GM23338 (cell line): Measurements from ENCODE around the gene RND3. TPM values are rescaled to one million over a fixed set of nuclear protein-coding genes. Genes with fewer than 3 reads are reported as not detected.

ENCODE experiments used
- ATAC-seq: fragments of 200-7000 bp; cut with Tn5 transposase; 3 replicates; pipeline ENCODE4 v1.9.1; 2020
- DNase-seq: peaks from one replicate; pipeline ENCODE4 v3.0.0-alpha.2; 2015; ENCODE audit warnings: low spot score
- H2AFZ ChIP-seq: fragments of 200-600 bp; sonication (generic); 2 replicates; pipeline ENCODE4 v1.8.0; 2016; ENCODE audit warnings: antibody characterized with exemption, mild to moderate bottlenecking, moderate library complexity
- H3F3A ChIP-seq: fragments of 200-600 bp; sonication (generic); replicated peaks from 2 replicates; pipeline ENCODE4 v1.8.0; 2017; ENCODE audit warnings: antibody characterized with exemption, mixed run types, low read depth
- H3K27ac ChIP-seq: fragments of 200-600 bp; sonication (generic); 2 replicates; pipeline ENCODE4 v1.6.1; 2016; ENCODE audit warnings: low read depth
- H3K27me3 ChIP-seq: fragments of 200-600 bp; sonication (generic); 2 replicates; pipeline ENCODE4 v1.8.0; 2016; ENCODE audit warnings: mild to moderate bottlenecking, mixed run types, moderate library complexity; ENCODE audit not compliant: insufficient read depth
- H3K36me3 ChIP-seq: fragments of 200-600 bp; sonication (generic); 2 replicates; pipeline ENCODE4 v1.8.0; 2016; ENCODE audit warnings: mild to moderate bottlenecking; ENCODE audit not compliant: insufficient read depth
- H3K4me1 ChIP-seq: fragments of 200-600 bp; sonication (generic); 2 replicates; pipeline ENCODE4 v1.8.0; 2016; ENCODE audit warnings: mild to moderate bottlenecking, moderate library complexity; ENCODE audit not compliant: insufficient read depth
- H3K4me2 ChIP-seq: fragments of 200-600 bp; sonication (generic); 2 replicates; pipeline ENCODE4 v1.7.1; 2017; ENCODE audit warnings: mixed run types
- H3K4me3 ChIP-seq: fragments of 200-600 bp; sonication (generic); 2 replicates; pipeline ENCODE4 v1.6.1; 2016; ENCODE audit warnings: mixed run types
- H3K79me2 ChIP-seq: fragments of 200-600 bp; sonication (generic); replicated peaks from 2 replicates; pipeline ENCODE4 v1.8.0; 2017; ENCODE audit warnings: mild to moderate bottlenecking; ENCODE audit not compliant: insufficient read depth
- H3K9me2 ChIP-seq: fragments of 200-600 bp; sonication (generic); 2 replicates; pipeline ENCODE4 v1.8.0; 2017; ENCODE audit not compliant: insufficient read depth
- H4K20me1 ChIP-seq: fragments of 200-600 bp; sonication (generic); replicated peaks from 2 replicates; pipeline ENCODE4 v1.8.0; 2017; ENCODE audit warnings: mild to moderate bottlenecking; ENCODE audit not compliant: insufficient read depth
- H3K27ac Mint-ChIP-seq: 2 replicates; pipeline ENCODE4 v1.8.0; 2020; ENCODE audit warnings: inconsistent platforms, mild to moderate bottlenecking, moderate library complexity, mixed read lengths
- H3K27me3 Mint-ChIP-seq: 3 replicates; pipeline ENCODE4 v1.8.0; 2022; ENCODE audit warnings: low read depth, mild to moderate bottlenecking, moderate library complexity, mixed read lengths, inconsistent platforms; ENCODE audit not compliant: insufficient read depth, poor library complexity
- H3K36me3 Mint-ChIP-seq: 3 replicates; pipeline ENCODE4 v1.8.0; 2021; ENCODE audit warnings: low read depth, mild to moderate bottlenecking, inconsistent platforms, moderate library complexity, mixed read lengths
- H3K4me1 Mint-ChIP-seq: 3 replicates; pipeline ENCODE4 v1.8.0; 2020; ENCODE audit warnings: mild to moderate bottlenecking, inconsistent platforms, mixed read lengths
- H3K4me3 Mint-ChIP-seq: 3 replicates; pipeline ENCODE4 v1.8.0; 2021; ENCODE audit warnings: moderate library complexity, mild to moderate bottlenecking, inconsistent platforms, mixed read lengths
- H3K9me3 Mint-ChIP-seq: 3 replicates; pipeline ENCODE4 v1.8.0; 2020; ENCODE audit warnings: moderate library complexity, mild to moderate bottlenecking, inconsistent platforms, mixed read lengths
- CREB1 ChIP-seq: fragments of 250-450 bp; sonication (Bioruptor Pico); IDR thresholded peaks from 2 replicates; pipeline ENCODE4 v1.5.0; 2020; ENCODE audit warnings: low read depth, mild to moderate bottlenecking, moderate library complexity
- ETS1 ChIP-seq: IDR thresholded peaks from 2 replicates; pipeline ENCODE4 v1.6.1; 2016; ENCODE audit warnings: antibody characterized with exemption
- EZH2 ChIP-seq: fragments of 200-600 bp; sonication (generic); IDR thresholded peaks from one replicate; pipeline ENCODE4 v1.8.0; 2017; ENCODE audit warnings: antibody characterized with exemption, mild to moderate bottlenecking, low read depth; ENCODE audit not compliant: unreplicated experiment
- EZH2phosphoT487 ChIP-seq: fragments of 200-600 bp; sonication (generic); IDR thresholded peaks from one replicate; pipeline ENCODE4 v1.8.1; 2018; ENCODE audit warnings: antibody characterized with exemption; ENCODE audit not compliant: unreplicated experiment
- JUNB ChIP-seq: IDR thresholded peaks from one replicate; pipeline ENCODE4 v1.6.1; 2016; ENCODE audit warnings: antibody characterized with exemption; ENCODE audit not compliant: unreplicated experiment
- POLR2AphosphoS5 ChIP-seq: IDR thresholded peaks from 2 replicates; pipeline ENCODE4 v1.6.1; 2016; ENCODE audit warnings: antibody characterized with exemption, low read depth
- REST ChIP-seq: IDR thresholded peaks from one replicate; pipeline ENCODE4 v1.6.1; 2018; ENCODE audit warnings: antibody characterized with exemption; ENCODE audit not compliant: unreplicated experiment
- STAT1 ChIP-seq: IDR thresholded peaks from one replicate; pipeline ENCODE4 v1.6.1; 2016; ENCODE audit warnings: antibody characterized with exemption; ENCODE audit not compliant: unreplicated experiment
- ZNF114 ChIP-seq: fragments of 250-450 bp; sonication (Bioruptor Pico); IDR thresholded peaks from 2 replicates; pipeline ENCODE4 v1.5.0; 2020; ENCODE audit warnings: mild to moderate bottlenecking, moderate library complexity
- polyA plus RNA-seq: library from polyadenylated mRNA; unstranded; fragments of >200 nt; fragmentation: Nextera tagmentation; extraction: Ambion mirVana; gene quantifications from 2 replicates; pipeline ENCODE4 v1.2.1, GENCODE V29; 2016
- total RNA-seq: library from RNA; depleted of rRNA; stranded (reverse); fragments of >200 nt; shearing (Covaris generic); gene quantifications from 2 replicates; pipeline ENCODE4 v1.2.3, GENCODE V29; 2014
- TF ChIP-seq, protein P1 (sequence below): fragments of 250-450 bp; sonication (Bioruptor Pico); IDR thresholded peaks from 2 replicates; pipeline ENCODE4 v1.5.0; 2020; ENCODE audit warnings: mild to moderate bottlenecking, moderate library complexity
- TF ChIP-seq, protein P2 (sequence below), 2 experiments: fragments of 200-600 bp in 1 of 2; sonication (generic) in 1 of 2; conservative IDR thresholded peaks; 2 replicates each; pipeline versions ENCODE4 v1.5.1 to v1.6.1; 2016 to 2017; ENCODE audit warnings: antibody characterized with exemption in 2 of 2, low read depth in 2 of 2, mild to moderate bottlenecking in 2 of 2, moderate library complexity in 1 of 2

RND3 gene
- total and polyA plus RNA-seq, 2 experiments from 2014 or later, result 48.2 to 55.3 TPM

DNA sequence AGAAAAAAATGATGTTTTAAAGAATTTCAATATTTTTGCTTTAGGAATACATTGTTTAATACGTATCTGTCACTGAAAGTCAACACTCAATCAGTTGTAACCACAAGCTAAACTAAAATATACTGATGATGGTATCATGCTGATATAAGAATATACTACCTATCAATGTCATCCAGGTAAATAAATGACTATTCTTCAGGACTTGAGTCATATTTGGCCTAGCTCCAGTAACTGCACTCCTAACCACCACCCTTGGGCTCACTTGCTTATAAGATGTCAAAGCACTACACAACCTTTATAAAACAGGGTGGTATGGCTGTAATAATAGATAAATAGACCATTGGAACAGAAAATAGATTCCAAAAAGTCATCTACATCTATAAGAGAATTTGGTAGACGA is 48.8 kb downstream of the RND3 start:
- Histone ChIP-seq H3K79me2 (no peaks in the 10 kb centered on the region), H3K4me3 (no peak overlapping the region), H3K27ac (no peak overlapping the region), H3K36me3 (no peaks in the 10 kb centered on the region), H3K4me1 (no peaks in the 10 kb centered on the region), H4K20me1 (no peaks in the 10 kb centered on the region), H2AFZ (no peak overlapping the region), H3K27me3 (no peaks in the 10 kb centered on the region), H3F3A (no peaks in the 10 kb centered on the region), H3K9me2 (peaks cover 9% of the 10 kb centered on the region; the same call in 1 of the 2 replicates), H3K4me2 (no peak overlapping the region)
- ATAC-seq, result no peak
- H3K27me3 Mint-ChIP-seq, result no peaks in the 10 kb centered on the region
- H3K27ac Mint-ChIP-seq, result no peak overlapping the region
- TF ChIP-seq POLR2AphosphoS5 (no peak), EZH2 (no peak), STAT1 (no peak), JUNB (no peak), REST (no peak), CREB1 (no peak), ZNF114 (CRISPR knock-in tag) (no peak), ETS1 (no peak), EZH2phosphoT487 (no peak)
- TF ChIP-seq, protein P1, sequence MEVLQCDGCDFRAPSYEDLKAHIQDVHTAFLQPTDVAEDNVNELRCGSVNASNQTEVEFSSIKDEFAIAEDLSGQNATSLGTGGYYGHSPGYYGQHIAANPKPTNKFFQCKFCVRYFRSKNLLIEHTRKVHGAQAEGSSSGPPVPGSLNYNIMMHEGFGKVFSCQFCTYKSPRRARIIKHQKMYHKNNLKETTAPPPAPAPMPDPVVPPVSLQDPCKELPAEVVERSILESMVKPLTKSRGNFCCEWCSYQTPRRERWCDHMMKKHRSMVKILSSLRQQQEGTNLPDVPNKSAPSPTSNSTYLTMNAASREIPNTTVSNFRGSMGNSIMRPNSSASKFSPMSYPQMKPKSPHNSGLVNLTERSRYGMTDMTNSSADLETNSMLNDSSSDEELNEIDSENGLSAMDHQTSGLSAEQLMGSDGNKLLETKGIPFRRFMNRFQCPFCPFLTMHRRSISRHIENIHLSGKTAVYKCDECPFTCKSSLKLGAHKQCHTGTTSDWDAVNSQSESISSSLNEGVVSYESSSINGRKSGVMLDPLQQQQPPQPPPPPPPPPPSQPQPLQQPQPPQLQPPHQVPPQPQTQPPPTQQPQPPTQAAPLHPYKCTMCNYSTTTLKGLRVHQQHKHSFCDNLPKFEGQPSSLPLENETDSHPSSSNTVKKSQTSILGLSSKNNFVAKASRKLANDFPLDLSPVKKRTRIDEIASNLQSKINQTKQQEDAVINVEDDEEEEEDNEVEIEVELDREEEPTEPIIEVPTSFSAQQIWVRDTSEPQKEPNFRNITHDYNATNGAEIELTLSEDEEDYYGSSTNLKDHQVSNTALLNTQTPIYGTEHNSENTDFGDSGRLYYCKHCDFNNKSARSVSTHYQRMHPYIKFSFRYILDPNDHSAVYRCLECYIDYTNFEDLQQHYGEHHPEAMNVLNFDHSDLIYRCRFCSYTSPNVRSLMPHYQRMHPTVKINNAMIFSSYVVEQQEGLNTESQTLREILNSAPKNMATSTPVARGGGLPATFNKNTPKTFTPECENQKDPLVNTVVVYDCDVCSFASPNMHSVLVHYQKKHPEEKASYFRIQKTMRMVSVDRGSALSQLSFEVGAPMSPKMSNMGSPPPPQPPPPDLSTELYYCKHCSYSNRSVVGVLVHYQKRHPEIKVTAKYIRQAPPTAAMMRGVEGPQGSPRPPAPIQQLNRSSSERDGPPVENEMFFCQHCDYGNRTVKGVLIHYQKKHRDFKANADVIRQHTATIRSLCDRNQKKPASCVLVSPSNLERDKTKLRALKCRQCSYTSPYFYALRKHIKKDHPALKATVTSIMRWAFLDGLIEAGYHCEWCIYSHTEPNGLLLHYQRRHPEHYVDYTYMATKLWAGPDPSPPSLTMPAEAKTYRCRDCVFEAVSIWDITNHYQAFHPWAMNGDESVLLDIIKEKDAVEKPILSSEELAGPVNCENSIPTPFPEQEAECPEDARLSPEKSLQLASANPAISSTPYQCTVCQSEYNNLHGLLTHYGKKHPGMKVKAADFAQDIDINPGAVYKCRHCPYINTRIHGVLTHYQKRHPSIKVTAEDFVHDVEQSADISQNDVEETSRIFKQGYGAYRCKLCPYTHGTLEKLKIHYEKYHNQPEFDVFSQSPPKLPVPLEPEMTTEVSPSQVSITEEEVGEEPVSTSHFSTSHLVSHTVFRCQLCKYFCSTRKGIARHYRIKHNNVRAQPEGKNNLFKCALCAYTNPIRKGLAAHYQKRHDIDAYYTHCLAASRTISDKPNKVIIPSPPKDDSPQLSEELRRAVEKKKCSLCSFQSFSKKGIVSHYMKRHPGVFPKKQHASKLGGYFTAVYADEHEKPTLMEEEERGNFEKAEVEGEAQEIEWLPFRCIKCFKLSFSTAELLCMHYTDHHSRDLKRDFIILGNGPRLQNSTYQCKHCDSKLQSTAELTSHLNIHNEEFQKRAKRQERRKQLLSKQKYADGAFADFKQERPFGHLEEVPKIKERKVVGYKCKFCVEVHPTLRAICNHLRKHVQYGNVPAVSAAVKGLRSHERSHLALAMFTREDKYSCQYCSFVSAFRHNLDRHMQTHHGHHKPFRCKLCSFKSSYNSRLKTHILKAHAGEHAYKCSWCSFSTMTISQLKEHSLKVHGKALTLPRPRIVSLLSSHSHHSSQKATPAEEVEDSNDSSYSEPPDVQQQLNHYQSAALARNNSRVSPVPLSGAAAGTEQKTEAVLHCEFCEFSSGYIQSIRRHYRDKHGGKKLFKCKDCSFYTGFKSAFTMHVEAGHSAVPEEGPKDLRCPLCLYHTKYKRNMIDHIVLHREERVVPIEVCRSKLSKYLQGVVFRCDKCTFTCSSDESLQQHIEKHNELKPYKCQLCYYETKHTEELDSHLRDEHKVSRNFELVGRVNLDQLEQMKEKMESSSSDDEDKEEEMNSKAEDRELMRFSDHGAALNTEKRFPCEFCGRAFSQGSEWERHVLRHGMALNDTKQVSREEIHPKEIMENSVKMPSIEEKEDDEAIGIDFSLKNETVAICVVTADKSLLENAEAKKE (CRISPR knock-in tag), result no peak
- TF ChIP-seq, protein P2, sequence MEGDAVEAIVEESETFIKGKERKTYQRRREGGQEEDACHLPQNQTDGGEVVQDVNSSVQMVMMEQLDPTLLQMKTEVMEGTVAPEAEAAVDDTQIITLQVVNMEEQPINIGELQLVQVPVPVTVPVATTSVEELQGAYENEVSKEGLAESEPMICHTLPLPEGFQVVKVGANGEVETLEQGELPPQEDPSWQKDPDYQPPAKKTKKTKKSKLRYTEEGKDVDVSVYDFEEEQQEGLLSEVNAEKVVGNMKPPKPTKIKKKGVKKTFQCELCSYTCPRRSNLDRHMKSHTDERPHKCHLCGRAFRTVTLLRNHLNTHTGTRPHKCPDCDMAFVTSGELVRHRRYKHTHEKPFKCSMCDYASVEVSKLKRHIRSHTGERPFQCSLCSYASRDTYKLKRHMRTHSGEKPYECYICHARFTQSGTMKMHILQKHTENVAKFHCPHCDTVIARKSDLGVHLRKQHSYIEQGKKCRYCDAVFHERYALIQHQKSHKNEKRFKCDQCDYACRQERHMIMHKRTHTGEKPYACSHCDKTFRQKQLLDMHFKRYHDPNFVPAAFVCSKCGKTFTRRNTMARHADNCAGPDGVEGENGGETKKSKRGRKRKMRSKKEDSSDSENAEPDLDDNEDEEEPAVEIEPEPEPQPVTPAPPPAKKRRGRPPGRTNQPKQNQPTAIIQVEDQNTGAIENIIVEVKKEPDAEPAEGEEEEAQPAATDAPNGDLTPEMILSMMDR (conservative IDR thresholded peaks at IDR 0.05; ENCODE audit: low read depth in 2 of 2), result no peak
- H3K9me3 Mint-ChIP-seq, result peaks cover 19% of the 10 kb centered on the region
- no peak overlapping the region for H3K4me3 Mint-ChIP-seq
- peaks cover 20% of the 10 kb centered on the region; the same call in 2 of the 3 replicates for H3K36me3 Mint-ChIP-seq
- DNase-seq, result no peak
- H3K4me1 Mint-ChIP-seq, result no peaks in the 10 kb centered on the region
